Measurements from ENCODE around the gene LYSMD4.
"Not testable (repeated sequence)": the region's sequence is repeated elsewhere in the genome, so short reads cannot be mapped to it uniquely, and the experiment has no call there.

Gene LYSMD4

GRCh38 chr15:99733268-99734039 is at the start of gene LYSMD4:
Gene LYSMD4 (minus strand): TSS chr15:99733437. CDS start chr15:99731999, 1,438 bp downstream.
- DNase-seq (ENCODE audit: low spot score), result peak; percentile 98

DNA sequence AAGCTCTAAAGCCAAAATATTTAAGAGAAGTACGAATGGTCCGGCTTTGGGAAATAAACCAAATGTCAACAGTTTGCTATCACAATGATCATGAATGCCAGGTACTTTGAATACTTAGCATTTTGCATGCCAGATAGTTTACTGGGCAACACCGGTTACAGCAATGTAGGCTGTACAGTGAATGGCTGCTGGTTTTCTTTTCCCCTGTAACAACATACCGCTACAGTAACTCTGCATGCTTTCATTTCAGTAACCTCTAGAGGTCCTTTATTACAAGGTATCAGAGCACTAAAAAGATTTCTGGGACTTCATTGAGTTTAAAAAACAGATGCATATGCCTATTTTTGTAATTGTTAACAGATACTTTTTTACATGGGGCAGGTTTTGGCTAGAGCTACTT is 48.8 kb upstream of the LYSMD4 start:
- DNase-seq (ENCODE audit: low spot score), result not testable (repeated sequence)

DNA sequence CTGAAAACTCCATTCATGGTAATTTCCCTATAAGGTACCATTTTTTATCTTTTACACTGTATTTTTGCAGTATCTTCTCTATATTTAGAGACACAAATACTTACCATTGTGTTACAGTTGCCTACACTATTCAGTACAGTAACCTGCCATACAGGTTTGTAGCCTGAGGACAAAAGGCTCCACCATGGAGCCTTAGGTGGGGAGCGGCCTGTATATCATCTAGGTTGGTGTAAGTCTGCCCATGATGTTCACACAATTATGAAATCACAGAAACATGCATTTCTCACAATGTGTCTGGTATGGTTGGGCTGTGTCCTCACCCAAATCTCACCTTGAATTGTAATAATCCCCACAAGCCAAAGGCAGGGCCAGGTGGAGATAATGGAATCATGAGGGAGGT is 43.9 kb upstream of the LYSMD4 start:
- no peak for DNase-seq (ENCODE audit: low spot score)

DNA sequence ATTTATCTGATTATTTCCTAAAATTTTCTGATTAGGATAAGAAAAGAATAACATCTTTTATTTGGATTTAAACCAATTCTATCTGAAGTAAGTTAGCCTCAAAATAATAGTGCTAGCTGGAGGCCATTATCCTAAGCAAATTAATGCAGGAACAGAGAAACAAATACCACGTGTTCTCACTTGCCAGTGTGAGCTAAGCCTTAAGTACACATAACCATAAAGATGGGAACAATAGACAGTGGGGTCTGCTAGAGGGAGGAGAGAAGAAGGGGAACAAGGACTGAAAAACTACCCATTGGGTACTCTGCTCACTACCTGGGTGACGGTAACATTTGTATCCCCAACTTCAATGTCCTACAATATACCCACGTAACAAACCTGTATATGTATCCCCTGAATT is 31.3 kb upstream of the LYSMD4 start:
- DNase-seq (ENCODE audit: low spot score), result no peak

GRCh38 chr15:99763827-99764226 is 30.6 kb upstream of the LYSMD4 start:
- DNase-seq (ENCODE audit: low spot score), result no peak

DNA sequence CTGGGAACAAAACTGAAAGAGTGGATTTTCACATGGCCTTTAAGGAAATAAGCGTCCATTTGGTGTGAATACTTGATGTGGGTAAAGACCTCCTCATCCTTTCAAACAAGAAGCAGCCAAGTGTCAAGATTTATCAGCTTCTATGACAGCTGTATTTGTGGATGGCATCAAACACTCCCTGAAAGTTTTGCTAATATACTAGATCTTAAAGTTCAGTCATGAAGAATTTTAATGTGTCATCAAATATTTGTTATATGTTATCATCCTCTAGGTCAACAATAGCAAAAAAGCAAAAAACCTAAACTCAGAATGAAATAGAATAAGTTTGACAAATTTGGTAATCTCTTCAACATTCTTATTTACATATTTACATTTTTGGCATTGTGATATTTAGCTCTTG is 29.1 kb upstream of the LYSMD4 start:
- no peak for DNase-seq (ENCODE audit: low spot score)

GRCh38 chr15:99755692-99756409 is 22.6 kb upstream of the LYSMD4 start:
- peak; percentile 64 for DNase-seq (ENCODE audit: low spot score)

GRCh38 chr15:99753066-99753465 is 19.8 kb upstream of the LYSMD4 start:
- DNase-seq (ENCODE audit: low spot score), result no peak

- no peak for DNase-seq (ENCODE audit: low spot score)
Measured at GRCh38 chr15:99752556-99752955, 19.3 kb upstream of the LYSMD4 start.

DNA sequence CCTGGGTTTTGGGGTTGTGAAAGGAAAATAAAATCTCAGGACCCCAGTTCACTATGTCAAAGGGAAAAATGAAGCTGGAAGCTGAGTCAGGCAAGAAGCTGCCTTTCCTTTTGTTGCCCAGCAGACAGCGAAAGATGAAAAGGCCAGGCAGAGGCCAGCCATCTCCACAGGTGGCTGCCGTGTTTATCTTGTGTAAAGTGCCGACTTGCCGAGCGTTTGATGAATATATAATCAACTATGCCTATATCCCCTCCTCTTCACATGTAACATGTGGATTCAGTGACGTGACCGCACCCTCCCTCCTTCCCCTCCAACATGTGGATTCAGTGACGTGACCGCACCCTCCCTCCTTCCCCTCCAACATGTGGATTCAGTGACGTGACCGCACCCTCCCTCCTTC is 17.1 kb upstream of the LYSMD4 start:
- not testable (repeated sequence) for DNase-seq (ENCODE audit: low spot score)

- DNase-seq (ENCODE audit: low spot score), result no peak
Measured at GRCh38 chr15:99749386-99749785, 16.1 kb upstream of the LYSMD4 start.

DNA sequence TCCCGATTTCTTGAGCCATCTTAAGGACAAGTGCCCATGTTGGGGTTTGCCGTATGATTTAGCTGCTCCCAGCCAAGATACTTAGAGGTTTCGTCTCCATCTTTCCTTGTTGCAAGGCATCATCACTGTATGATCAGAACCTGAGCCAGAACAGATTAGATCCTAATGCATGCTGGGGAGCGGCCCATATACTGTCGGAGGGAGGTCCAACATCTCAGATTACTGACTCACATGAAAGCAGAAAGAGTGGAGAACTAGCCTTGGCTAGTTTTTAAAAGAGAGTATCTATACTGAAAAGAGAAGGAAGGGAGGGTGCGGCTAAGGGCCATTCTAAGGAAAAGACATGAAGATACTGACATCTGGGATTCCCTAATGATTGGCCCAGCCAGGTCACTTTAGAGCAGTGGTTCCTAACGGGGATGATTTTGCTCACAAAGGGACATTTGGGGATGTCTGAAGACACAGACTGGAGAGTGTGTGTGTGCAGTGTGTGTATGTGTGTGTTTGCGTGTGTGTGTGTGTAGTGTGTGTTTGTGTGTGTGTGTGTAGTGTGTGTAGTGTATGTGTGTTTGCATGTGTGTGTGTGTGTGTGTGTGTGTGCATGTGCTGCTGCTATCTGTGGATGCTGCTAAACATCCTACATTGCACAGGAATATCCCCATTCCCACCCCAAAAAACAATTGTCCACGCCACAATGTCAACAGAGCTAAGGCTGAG is 12.3 kb upstream of the LYSMD4 start:
- no peak for DNase-seq (ENCODE audit: low spot score)

GRCh38 chr15:99744142-99744541 is 10.9 kb upstream of the LYSMD4 start:
- no peak for DNase-seq (ENCODE audit: low spot score)

- no peak for DNase-seq (ENCODE audit: low spot score)
Measured at GRCh38 chr15:99741835-99742234, 8.6 kb upstream of the LYSMD4 start.

DNA sequence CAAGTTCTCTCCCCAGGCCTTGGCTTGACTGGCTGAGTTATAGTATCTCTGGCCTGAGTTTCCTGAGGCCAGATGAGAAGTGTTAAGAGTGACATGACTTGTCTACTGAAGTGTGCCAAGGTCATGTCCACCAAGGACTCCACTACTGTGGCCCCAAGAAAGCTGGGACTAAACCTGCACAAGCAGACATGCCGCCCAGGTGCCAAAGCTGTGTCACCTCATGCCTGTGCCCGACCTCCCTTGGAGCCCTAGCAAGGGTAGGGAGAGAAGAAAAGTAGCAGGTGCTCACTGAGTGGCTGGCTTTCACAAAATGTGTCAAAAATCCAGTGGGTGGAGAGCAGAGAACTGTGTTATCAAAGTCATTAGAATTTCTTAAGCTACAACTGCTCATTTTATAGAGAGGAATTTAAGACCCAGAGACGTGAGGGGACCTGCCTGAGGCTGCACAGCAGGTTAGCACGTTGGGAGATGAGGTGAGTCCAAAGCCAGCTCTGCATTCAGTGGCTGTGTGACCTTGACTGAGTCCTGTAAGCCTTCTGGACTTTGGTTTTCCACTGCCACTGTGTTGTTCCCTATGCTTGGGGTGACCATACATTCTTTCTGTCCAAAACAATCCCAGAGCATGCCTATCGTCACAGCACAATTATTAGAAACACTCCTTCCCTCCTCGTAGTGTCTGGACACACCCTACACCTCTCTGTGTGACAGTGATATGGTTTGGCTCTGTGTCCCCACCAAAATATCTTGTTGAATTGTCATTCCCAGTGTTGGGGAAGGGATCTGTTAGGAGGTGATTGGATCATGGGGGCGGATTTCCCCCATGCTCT is 5.0 kb upstream of the LYSMD4 start:
- DNase-seq (ENCODE audit: low spot score), result no peak

GRCh38 chr15:99736702-99737101 is 3.5 kb upstream of the LYSMD4 start:
- DNase-seq (ENCODE audit: low spot score), result no peak

- no peak for DNase-seq (ENCODE audit: low spot score)
Measured at GRCh38 chr15:99735868-99736267, 2.6 kb upstream of the LYSMD4 start.

- no peak for DNase-seq (ENCODE audit: low spot score)
Measured at GRCh38 chr15:99734575-99734974, 1.3 kb upstream of the LYSMD4 start.

GRCh38 chr15:99734040-99734291 is 729 bp upstream of the LYSMD4 start:
- not testable (repeated sequence) for DNase-seq (ENCODE audit: low spot score)

DNA sequence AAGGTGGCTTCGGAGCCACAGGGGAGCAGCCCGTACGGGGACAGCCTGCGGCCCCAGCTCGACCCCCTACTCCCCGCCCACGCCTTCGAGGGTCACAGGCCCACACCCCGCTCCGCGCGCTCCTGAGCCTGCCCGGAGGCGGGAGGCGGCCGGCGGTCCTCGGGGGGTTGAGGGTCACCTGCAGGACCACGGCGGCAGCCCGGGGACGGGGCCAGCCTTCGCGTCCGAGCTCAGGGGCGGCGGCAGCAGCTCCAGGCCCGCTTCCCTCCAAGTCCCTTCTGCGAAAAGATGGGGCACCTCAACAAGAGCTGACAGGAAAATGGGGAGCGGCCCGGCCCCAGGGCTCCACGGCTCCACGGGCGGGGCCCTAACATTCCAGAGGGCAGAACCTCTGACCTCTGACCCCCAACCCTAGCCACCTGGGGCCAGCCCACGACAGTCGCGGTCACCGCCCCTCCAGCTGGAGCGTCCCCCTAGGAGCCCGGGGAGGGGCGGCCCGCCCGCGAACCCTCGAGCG is 428 bp downstream of the LYSMD4 start:
- no peak for DNase-seq (ENCODE audit: low spot score)

GRCh38 chr15:99732124-99732750 is 1.0 kb downstream of the LYSMD4 start:
- no peak for DNase-seq (ENCODE audit: low spot score)

Measured in CD4-positive, alpha-beta T cell treated with Interleukin-6 at 100 ng/mL for 8 hours (primary cell).